SW480 (cell line): ENCODE results near the gene TMC2.
"Not testable (repeated sequence)": the region's sequence is repeated elsewhere in the genome, so short reads cannot be mapped to it uniquely, and the experiment has no call there.

Experiments
- DNase-seq: peaks from one replicate; pipeline ENCODE4 v3.0.0-alpha.2; 2016; ENCODE audit warnings: low spot score

The TMC2 gene

DNA sequence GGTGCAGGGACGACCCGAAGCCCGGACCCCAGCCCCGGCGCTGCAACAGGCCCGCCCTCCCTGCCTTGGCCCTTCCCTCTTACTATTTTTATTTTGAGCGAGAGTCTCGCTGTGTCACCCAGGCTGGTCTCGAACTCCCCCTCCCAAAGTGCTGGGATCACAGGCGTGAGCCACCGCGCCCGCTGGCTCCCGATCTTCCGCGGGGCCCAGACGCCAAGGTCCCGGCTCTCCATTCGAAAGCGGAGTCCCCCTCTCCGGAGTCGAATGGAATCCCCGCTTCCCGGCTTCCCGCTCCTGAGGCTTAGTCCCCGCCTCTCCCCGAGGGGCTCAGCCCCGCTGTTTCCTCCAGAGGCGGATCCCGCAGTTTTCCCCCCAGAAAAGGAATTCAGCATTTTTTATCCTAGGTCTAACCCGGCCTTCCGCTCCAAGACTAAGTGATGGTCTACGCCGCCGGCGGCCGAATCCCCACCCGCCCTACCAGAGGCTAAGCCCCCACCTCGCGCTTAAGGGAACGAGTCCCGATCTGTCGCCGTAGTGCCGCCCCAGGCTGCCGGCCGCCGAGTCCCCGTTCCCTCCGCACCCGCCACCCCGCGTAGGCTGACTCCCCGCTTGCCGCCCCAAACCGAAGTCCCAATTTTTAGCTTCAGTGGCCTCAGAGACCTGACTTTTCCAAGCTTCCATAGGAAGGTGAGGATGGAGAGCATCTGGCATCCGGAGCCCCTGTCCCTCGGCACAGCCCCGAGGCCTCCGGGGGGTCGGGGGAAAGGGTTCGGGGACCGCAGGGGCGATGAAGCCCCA lies 11.5 kb upstream of the TMC2 start:
- DNase-seq = peak; percentile 53

DNA sequence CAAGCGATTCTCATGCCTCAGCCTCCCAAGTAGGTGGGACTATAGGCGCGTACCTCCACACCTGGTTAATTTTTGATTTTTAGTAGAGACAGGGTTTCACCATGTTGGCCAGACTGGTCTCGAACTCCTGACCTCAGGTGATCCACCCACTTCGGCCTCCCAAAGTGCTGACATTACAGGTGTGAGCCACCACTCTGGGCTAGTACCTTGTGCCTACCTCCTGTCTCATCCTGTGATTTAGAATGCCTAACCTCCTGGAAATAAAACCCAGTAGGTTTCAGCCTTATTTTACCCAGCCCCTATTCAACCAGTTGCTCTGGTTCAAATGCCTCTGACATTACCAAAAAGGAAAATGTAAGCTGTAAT lies 10.2 kb upstream of the TMC2 start:
- not testable (repeated sequence) for DNase-seq

DNA sequence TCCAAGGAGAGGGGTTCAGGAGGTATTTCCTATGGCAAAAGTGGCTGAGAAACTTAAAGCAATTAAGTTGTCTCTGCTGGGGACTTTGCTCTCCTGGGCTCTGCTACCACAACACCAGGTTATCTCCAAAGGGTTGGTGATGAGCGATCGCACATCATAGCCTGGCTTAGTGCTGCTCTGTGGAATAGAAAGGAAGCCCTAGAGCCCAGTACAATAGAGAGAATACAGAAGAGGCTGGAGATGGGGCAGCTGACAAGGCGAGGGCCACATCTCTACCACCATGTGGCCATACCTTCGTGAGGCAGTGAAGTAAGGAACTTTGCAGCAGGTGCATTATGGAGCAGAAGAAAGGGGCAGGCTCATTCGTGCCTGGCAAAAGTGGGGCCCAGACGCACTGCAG lies 8.6 kb upstream of the TMC2 start:
- DNase-seq = no peak

DNA sequence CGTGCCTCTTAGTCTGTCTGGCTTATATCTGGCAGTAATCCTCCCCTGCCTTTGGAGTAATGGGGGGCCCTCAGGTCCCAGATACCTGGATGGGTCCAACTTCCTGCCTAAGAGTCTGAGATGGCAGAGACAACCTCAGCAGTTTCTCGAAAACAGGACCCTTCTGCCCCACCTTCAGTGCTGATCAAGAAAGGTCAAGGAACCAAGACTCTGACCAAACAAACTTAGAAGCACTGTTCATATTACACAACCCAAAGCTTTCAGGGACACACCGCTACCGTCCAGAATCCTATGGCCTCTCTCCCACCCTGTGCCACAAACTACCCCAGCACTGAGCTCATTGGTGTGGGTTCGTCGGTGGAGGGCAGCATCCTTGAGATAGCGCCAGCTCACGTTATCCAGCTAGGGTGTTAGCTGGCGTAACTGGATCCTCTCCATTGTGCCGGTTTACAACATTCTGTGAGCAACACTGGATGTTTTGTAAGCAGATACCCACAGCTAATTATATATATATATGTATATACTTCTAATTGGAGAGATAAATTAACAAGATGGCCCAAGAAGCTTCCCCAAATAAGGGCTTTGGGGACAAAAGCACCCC lies 7.6 kb upstream of the TMC2 start:
- DNase-seq = no peak

DNA sequence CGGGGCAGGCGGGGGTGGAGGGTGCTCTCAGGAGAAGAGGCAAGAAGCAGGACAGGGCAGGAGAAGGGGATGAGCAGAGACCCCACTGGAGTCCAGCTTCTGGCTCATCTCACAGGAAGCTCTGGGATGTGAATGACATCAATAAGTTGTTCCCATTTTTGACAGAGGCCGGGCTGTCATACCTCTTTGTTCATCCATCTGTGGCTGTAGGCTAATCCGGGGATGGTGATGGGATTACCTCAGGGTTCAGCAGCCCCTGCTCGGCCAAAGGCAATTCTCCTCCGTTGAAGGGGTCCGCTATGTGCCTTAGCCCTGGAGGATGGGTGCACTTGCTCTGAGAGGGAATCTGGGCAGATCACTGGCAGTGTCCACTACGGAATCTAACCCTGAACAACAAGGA lies 3.3 kb upstream of the TMC2 start:
- no peak for DNase-seq

DNA sequence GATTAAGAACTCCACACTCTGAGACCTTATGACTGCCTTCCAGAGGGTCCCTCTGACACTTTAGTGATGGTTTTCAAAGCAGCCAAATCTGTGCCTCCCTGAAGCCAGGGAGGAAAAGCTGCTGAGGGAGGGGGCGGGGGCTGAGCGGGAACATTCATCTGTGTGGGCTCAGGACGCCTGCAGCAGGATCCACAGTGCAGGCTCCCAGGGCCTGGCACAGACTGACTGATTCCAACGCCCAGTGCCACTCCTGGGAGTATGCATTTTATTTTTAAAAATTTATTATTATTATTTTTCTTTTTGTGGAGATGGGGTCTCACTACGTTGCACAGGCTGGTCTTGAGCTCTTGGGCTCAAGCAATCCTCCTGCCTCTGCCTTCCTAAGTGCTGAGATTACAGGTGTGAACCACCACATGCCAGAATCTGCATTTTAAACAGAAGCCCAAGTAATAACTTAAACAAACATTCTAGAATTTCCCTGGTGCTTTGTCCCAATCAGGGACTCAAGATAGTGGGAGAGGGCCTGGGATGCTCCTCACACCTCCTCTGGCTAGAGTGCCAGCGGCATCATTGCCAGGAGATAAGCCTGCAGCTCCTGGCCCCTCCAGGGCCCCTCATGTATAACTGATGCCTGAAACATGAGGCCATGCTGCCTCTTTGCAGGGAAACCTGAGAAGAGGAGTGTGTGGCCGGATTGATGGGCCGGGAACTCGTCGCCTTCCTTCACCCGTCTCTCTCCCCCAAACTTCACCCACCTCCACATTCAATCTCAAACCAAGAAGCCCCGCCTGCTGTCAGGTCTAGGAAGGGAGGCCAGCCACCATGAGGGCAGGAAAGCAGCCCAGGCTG lies 438 bp upstream of the TMC2 start:
- DNase-seq = no peak

DNA sequence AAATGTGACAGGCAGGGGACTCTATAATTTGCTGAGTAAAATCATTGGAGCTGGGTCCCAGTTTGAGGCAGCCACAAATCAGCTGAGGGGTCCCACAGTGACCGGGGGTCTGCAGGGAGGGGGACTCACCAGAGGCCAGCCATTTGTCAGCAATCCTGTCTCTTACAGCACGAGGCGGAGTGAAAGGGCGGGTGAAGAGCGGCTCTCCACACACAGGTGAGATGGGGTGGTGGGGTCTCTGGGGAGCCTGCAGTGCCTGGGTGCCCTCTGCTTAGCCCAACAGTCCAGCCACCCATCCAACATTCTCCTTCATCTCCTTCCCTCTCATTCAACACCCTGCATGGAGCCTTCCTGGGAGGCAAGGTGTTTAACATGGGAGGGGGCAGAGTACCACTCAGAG lies 728 bp downstream of the TMC2 start:
- DNase-seq = no peak

DNA sequence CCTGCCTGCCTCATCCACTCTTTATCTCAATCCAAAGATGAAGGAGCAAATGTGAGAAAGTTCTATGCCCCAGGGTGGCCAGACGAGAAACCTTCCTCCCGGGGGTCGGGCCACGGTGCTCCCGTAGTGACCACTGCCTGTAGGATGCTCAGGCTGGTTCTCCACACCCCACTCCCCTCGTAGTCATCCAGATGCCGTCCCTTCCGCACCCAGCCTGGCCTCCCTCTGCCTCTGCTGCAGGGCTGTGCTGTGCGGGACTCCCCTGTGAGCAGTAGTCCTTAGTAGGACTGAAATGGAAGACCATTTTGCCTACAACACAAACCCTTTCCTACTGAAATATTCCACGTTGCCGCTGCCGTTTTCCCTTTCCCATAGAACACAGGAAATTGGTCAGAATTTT lies 2.0 kb downstream of the TMC2 start:
- DNase-seq = no peak

DNA sequence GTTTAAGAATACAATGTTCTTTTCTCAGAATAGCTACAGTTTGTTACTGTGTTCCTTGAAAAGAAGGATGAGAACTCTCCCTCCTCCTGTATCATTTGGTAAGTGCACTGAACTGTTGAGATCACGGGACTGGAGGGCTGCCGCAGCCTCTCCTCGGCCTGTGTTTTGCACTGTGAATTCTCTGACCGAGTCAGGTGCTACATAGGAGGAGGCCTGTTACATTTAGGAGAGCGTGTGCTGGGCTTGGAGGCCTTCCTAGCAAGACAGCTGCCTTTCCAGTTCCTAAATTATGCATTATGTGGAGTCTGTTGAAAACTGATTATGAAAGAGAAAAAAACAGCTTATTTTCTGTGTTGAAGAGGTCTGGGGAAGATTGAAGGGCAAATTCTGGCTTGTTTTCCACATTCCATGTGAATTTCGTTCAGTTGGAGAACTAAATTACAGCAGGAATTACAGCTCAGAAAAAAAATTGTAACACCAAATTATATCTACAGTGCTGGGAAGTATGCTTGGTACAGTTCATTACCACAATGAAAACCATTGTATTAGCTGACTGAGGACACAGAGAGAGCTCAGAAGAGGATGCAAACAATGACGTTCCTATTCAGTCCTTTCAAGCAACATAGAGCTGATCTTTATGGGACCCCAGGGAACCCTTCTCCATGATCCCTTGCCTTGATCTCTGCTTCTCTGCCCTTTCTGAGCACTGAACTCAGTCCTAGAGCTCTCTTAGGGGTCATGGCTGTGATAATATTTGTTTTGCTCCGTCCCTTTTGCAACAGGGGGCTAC lies 2.8 kb downstream of the TMC2 start:
- DNase-seq = no peak

DNA sequence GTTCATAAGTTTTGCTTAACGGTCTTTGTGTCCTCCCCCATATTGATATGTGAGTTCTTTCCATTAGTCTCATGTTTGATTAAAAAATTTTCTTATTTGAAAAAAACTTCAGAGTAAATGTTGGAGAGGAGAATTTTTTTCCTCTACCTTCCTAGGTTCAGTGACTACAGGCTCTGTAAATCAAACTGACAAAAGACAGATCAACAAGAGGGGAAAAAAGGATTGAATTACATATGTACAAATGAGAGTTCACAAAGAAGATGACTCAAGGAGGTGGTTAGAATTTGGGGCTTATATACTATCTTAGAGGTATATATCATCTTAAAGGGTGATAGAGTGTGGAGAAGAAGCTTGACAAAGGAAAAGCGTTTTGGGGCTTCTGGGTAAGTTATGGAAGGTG lies 5.6 kb downstream of the TMC2 start:
- no peak for DNase-seq

DNA sequence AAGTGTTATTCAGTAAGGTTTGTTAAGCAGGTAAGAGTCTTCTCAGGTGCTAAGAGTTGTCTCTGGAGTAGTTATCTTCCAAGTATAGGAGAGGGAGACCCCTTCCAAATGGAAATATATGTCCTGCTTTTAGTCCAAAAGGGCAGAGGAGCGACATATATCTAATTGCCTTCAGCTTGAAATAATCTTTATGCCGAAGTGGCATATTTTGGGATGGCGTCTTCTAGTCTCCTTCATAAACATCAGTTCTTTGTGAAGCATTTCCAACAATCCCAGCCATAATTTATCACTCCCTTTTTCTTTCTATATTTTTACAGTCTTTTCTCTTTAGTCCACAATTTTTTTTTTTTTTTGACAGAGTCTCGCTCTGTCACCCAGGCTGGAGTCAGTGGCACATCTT lies 6.0 kb downstream of the TMC2 start:
- no peak for DNase-seq

DNA sequence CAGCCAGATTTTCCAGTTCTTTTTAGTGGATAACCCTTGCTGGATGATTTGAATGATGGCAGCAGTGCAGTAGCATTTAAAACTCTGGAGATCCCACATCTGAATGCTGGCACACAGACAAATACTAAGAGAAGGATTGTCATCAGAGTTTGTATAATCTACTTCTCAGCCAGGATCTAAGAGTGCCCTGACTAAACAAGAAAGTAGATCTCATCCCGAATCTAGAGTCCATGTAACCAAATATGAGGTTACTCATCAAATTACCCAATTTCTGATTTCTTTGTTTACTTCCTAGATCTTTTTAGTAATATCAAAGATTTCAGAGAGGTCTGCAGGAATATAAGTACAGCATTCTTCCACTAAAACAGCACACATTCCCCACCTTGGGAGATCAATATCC lies 7.8 kb downstream of the TMC2 start:
- DNase-seq = no peak

DNA sequence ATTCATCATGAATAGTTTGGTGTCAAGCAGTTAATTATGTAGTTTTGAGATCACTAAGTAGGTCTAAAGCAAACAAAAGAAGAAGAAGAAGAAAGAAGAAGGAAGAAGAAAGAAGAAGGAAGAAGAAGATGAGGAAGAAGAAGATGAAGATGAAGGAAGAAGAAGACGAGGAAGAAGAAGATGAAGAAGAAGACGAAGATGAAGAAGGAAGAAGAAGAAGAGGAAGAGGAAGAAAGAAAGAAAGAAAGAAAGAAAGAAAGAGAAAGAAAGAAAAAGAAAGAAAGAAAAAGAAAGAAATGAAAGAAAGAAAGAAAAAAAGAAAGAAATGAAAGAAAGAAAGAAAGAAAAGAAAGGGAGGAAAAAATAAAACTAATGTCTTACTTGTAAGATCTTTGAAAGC lies 9.2 kb downstream of the TMC2 start:
- no peak for DNase-seq

DNA sequence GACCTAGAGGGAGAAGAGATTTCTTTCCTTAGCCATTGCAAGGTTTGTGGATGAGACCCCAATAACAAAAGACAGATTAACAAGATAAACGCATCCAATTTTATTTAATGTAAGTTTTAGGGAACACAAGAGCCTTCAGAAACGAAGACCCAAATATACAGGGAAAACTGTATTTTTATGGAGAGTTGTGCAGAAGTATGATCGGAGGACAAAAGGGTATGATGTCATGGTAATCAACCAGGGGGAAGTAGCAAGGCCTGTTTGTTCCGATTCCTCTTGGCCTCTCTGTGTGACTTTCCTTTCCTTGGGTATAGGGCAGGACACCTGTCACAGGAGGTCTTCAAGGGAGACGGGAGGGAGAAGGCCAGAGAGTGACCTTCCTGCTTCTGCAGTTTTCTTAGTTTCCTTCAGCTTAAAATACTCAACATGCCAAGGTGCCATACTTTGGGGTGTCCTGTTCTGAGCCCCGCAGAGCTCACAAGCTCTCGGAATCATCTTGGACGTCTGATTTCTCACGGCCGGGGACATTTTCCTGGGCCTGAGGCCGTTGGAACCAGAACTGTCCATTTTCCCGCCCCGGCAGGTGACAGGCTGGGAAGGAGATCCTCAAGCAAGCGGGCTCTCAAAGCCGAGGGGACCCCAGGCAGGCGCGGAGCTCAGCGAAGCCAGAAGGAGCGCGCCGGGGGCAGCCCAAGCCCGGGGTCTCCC lies 21.7 kb downstream of the TMC2 start:
- no peak for DNase-seq

DNA sequence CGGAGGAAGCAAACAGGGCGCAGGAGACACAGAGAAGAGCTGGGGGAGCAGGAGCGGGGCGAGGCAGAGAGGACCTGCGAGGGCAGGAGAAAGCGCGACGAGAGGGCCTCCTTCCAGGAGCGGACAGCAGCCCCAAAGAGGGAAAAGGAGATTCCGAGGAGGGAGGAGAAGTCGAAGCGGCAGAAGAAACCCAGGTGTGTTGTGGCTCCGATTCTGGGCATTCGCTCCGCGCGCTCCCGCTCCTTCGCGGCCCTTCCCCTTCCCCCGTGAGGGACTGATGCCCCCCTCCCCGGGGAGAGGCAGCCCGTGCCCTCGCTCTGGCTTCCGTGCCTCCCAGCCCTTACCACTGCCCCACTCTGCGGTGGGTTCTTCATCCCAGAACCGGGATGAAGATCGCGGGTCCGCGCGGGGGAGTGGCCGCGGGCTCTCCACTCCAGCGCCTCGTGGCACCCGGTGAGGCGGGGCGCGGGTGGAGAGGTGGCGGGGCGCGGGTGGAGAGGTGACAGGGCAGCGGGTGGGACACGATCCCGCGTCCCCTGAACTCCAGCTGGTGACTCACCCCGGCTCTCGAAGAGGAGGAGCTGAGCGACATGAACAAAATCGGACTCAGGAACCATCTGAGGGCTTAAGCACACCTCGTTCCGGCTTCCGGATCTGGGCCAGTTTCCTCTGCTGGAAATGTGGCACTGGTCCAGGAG lies 22.4 kb downstream of the TMC2 start:
- DNase-seq = no peak

DNA sequence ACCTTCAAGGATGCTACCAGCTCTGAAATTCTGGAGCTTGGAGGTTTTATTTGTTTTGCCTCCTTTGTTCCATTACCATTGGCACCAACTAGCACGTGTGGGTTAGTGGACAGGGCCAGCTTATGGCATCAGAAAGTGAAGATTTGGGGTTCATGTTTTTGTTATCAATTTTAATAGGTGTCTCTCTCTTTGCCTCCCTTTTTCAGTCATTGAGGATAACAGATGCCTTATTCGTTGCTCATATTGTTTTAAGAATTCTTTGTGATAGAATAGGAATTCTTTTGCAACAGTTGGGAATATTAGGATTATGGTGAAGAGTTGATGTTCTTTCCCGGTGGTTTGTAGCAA lies 22.9 kb downstream of the TMC2 start:
- no peak for DNase-seq

DNA sequence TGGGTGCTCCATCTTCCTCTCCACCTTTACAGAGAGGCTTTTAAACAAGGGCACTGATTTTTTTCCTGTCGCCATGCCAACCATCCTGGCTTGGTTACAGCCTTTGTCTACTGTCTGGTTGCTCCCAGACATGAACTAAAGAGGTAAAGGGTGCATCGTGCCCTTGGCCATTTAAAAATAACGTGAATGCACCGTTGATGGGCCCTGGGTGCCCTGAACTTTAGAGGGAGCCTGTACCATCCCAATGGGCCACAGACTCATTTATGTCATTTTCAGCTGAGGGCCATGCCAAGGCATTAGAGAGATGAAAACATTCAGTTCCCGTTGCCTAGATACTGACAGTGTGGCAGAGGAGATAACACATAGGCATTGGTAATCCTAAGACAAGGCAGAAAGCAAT lies 23.3 kb downstream of the TMC2 start:
- no peak for DNase-seq

DNA sequence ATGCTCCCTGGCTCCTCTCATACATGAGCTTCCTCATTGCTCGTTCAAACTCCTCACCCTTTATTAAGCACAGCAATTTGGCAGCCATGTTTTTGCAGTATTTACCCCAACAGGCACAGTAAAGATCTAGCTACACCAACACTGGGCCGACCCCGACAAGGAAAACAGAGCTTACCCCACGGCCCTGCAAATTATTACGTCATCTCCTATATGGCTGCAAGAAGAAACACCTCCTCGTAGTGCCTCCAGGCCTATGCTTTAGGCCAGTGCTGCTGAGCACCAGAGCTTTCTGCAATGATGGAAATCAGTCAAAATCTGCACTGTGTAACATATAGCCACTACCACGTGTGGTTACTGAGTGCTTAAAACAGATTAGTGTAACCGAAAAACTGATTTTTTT lies 26.7 kb downstream of the TMC2 start:
- no peak for DNase-seq

DNA sequence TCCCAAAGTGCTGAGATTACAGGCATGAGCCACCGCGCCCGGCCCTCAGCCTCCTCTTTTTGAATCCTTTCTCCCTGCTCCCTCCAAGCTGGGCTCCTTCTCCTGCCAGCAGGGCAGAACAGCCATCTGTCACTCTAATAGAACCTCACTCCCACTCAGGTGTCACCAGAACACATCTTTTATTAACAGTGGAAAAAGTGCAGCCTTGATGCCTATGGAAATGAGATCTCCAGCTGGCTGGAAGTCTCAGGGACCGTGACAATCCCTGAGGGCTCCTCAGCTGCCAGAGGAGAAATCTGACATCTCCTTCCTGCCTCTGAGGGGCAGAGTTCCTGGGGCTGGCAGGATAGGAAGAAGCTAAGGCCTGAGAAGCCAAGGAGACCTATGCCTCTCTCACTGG lies 28.0 kb downstream of the TMC2 start:
- DNase-seq = no peak

DNA sequence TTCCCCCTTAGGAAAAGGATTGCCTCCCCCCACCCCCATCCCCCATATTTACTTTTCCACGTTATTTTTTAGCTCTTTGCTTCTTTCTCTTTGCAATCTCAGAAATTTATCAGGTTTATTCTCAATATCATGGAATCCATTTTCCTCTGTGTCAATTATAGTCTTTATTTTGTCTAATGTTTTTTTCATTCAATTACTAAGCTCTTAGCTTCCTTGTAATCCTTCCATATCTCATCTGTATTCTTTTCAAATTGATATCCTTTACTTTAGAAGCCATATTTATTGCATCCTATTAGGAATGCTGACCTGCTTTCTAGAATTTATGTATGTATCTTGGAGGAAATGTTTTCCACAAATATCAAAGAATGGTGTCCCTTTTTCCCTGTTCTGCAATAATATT lies 39.3 kb downstream of the TMC2 start:
- DNase-seq = no peak

DNA sequence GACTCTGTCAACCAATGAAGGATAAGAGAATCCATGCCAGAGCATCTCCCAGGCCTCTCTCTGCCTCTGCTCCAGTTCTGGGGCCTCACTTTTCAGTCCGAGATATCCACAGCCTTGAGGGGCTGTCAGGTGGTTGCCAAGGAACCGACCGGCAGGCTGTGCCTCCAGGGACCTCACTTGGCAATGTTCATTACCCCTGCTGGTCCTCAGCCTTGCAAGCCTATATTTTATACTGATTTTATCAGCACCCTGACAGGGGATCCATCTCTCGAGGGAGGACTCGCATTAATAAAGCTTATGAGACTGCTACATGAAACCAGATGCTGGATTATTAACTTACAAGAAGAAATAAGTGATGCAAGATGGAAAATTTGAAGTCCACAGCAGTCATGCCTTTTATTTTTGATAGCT lies 39.9 kb downstream of the TMC2 start:
- DNase-seq = no peak
